Effector CD4-positive, alpha-beta T cell (primary cell): ENCODE measurements around the gene GON7.
"Not testable (repeated sequence)": the region's sequence is repeated elsewhere in the genome, so short reads cannot be mapped to it uniquely, and the experiment has no call there.

Source experiments
- DNase-seq: peaks from one replicate; pipeline ENCODE4 v3.0.0-alpha.2; 2020
- total RNA-seq: gene quantifications from one replicate; lab custom pipeline; 2026; lab: John Stamatoyannopoulos, UW

The GON7 gene
- total RNA-seq = 3.8 reads per million, percentile 14 among the genes with 10 or more reads in this experiment

- peak; percentile 86 for DNase-seq
Observed at GRCh38 chr14:93206793-93207467, at the start of gene GON7, which contains the start of gene UBR7. Gene GON7 (minus strand): TSS chr14:93207065. CDS start chr14:93207037, 28 bp downstream. Gene UBR7 (plus strand): TSS chr14:93207256. CDS start chr14:93207292, 36 bp downstream.

- DNase-seq = no peak
Observed at GRCh38 chr14:93249128-93249831, 42.4 kb upstream of the GON7 start.

GRCh38 chr14:93246534-93246933 is 39.7 kb upstream of the GON7 start:
- no peak for DNase-seq

GRCh38 chr14:93245764-93246420 is 39.0 kb upstream of the GON7 start:
- no peak for DNase-seq

- DNase-seq = no peak
Observed at GRCh38 chr14:93240678-93241000, 33.8 kb upstream of the GON7 start.

GRCh38 chr14:93239869-93240677 is 33.2 kb upstream of the GON7 start:
- DNase-seq = no peak

GRCh38 chr14:93234798-93235197 is 27.9 kb upstream of the GON7 start:
- no peak for DNase-seq

GRCh38 chr14:93233078-93233477 is 26.2 kb upstream of the GON7 start:
- not testable (repeated sequence) for DNase-seq

- no peak for DNase-seq
Observed at GRCh38 chr14:93232159-93232558, 25.3 kb upstream of the GON7 start.

GRCh38 chr14:93231129-93231979 is 24.5 kb upstream of the GON7 start:
- DNase-seq = no peak

- no peak for DNase-seq
Observed at GRCh38 chr14:93230539-93230938, 23.7 kb upstream of the GON7 start.

GRCh38 chr14:93228550-93228949 is 21.7 kb upstream of the GON7 start:
- no peak for DNase-seq

- DNase-seq = no peak
Observed at GRCh38 chr14:93223565-93223964, 16.7 kb upstream of the GON7 start.

GRCh38 chr14:93220509-93220908 is 13.6 kb upstream of the GON7 start:
- no peak for DNase-seq

- DNase-seq = peak; percentile 43
Observed at GRCh38 chr14:93219103-93219726, 12.3 kb upstream of the GON7 start.

- DNase-seq = no peak
Observed at GRCh38 chr14:93214598-93214997, 7.7 kb upstream of the GON7 start.

- no peak for DNase-seq
Observed at GRCh38 chr14:93212432-93212831, 5.6 kb upstream of the GON7 start.

GRCh38 chr14:93207468-93208308 is 823 bp upstream of the GON7 start:
- no peak for DNase-seq

- no peak for DNase-seq
Observed at GRCh38 chr14:93201155-93201704, 5.6 kb downstream of the GON7 start.

GRCh38 chr14:93200553-93200952 is 6.3 kb downstream of the GON7 start:
- DNase-seq = no peak
